T-helper 17 cell (primary cell): ENCODE data around the gene PDLIM5. TPM values are rescaled to one million over a fixed set of nuclear protein-coding genes. Genes with fewer than 3 reads are reported as not detected.
"Not testable (repeated sequence)": the region's sequence is repeated elsewhere in the genome, so short reads cannot be mapped to it uniquely, and the experiment has no call there.

ENCODE experiments used
- ATAC-seq: fragments of 150-1000 bp; cut with Tn5 transposase; 2 replicates; pipeline ENCODE4 v1.10.0; 2021; ENCODE audit warnings: mild to moderate bottlenecking, moderate library complexity
- DNase-seq, 3 donors: peaks; one replicate each; pipeline versions ENCODE4 v3.0.0 to v3.0.0-alpha.2; 2020 to 2021
- H3K9me3 ChIP-seq: one replicate; pipeline ENCODE4 v1.7.0; 2013; ENCODE audit warnings: low read length, mild to moderate bottlenecking; ENCODE audit not compliant: control insufficient read depth, poor library complexity, severe bottlenecking
- H3K27ac Mint-ChIP-seq: one replicate; pipeline ENCODE4 v1.8.0; 2022; ENCODE audit warnings: mild to moderate bottlenecking, moderate library complexity, mixed read lengths
- H3K27me3 Mint-ChIP-seq: one replicate; pipeline ENCODE4 v1.8.0; 2022; ENCODE audit warnings: mixed read lengths
- H3K36me3 Mint-ChIP-seq: one replicate; pipeline ENCODE4 v1.8.0; 2022; ENCODE audit warnings: low read depth, mixed read lengths
- H3K4me1 Mint-ChIP-seq: one replicate; pipeline ENCODE4 v1.8.0; 2022; ENCODE audit warnings: mild to moderate bottlenecking, mixed read lengths
- H3K4me3 Mint-ChIP-seq: one replicate; pipeline ENCODE4 v1.8.0; 2022; ENCODE audit warnings: mild to moderate bottlenecking, moderate library complexity, mixed read lengths
- total RNA-seq, 4 donors: library from RNA in 2 of 4; stranded (reverse) in 2 of 4; gene quantifications; one replicate each; pipeline ENCODE4 v1.2.3 and lab custom pipeline; 2022 to 2026

The PDLIM5 gene
- total RNA-seq, 2 donors from 2014 or later = 25.9 to 37.6 TPM

- Mint-ChIP-seq H3K4me1 (peaks cover 26% of the 10 kb centered on the region), H3K4me3 (no peak overlapping the region), H3K27ac (no peak overlapping the region), H3K36me3 (no peaks in the 10 kb centered on the region), H3K27me3 (no peaks in the 10 kb centered on the region)
- no peaks in the 10 kb centered on the region for H3K9me3 ChIP-seq
- ATAC-seq (no peak), DNase-seq (no peak)
Observed at GRCh38 chr4:94458682-94459081, 6.9 kb downstream of the PDLIM5 start.

GRCh38 chr4:94459462-94460161, 7.9 kb downstream of the PDLIM5 start:
- H3K4me3 Mint-ChIP-seq = peak overlapping the region; percentile 19
- H3K27me3 Mint-ChIP-seq = no peaks in the 10 kb centered on the region
- H3K4me1 Mint-ChIP-seq = peaks cover 28% of the 10 kb centered on the region
- H3K36me3 Mint-ChIP-seq = no peaks in the 10 kb centered on the region
- ATAC-seq (no peak), DNase-seq (no peak)
- no peak overlapping the region for H3K27ac Mint-ChIP-seq
- no peaks in the 10 kb centered on the region for H3K9me3 ChIP-seq

- Mint-ChIP-seq H3K36me3 (peaks cover 2% of the 10 kb centered on the region), H3K27ac (no peak overlapping the region), H3K27me3 (no peaks in the 10 kb centered on the region), H3K4me1 (peaks cover 26% of the 10 kb centered on the region), H3K4me3 (no peak overlapping the region)
- DNase-seq (no peak), ATAC-seq (no peak)
- H3K9me3 ChIP-seq = no peaks in the 10 kb centered on the region
Observed at GRCh38 chr4:94461506-94461905, 9.8 kb downstream of the PDLIM5 start.

- no peak overlapping the region for H3K27ac Mint-ChIP-seq
- DNase-seq (no peak), ATAC-seq (no peak)
- H3K36me3 Mint-ChIP-seq = peaks cover 2% of the 10 kb centered on the region
- H3K9me3 ChIP-seq = no peaks in the 10 kb centered on the region
- no peaks in the 10 kb centered on the region for H3K27me3 Mint-ChIP-seq
- peaks cover 26% of the 10 kb centered on the region for H3K4me1 Mint-ChIP-seq
- H3K4me3 Mint-ChIP-seq = no peak overlapping the region
Observed at GRCh38 chr4:94462572-94462971, 10.8 kb downstream of the PDLIM5 start.

GRCh38 chr4:94463771-94464170, 12.0 kb downstream of the PDLIM5 start:
- Mint-ChIP-seq H3K27me3 (no peaks in the 10 kb centered on the region), H3K4me3 (no peak overlapping the region), H3K4me1 (peaks cover 22% of the 10 kb centered on the region), H3K36me3 (peaks cover 2% of the 10 kb centered on the region), H3K27ac (peak overlapping the region; percentile 14)
- no peaks in the 10 kb centered on the region for H3K9me3 ChIP-seq
- no peak for ATAC-seq
- no peak for DNase-seq

GRCh38 chr4:94466371-94466770, 14.6 kb downstream of the PDLIM5 start:
- H3K4me1 Mint-ChIP-seq = peaks cover 19% of the 10 kb centered on the region
- no peaks in the 10 kb centered on the region for H3K9me3 ChIP-seq
- ATAC-seq = no peak
- H3K27ac Mint-ChIP-seq = no peak overlapping the region
- peaks cover 6% of the 10 kb centered on the region for H3K36me3 Mint-ChIP-seq
- H3K27me3 Mint-ChIP-seq = no peaks in the 10 kb centered on the region
- no peak overlapping the region for H3K4me3 Mint-ChIP-seq
- no peak for DNase-seq

- no peak for DNase-seq
- H3K27me3 Mint-ChIP-seq = no peaks in the 10 kb centered on the region
- H3K27ac Mint-ChIP-seq = no peak overlapping the region
- no peak overlapping the region for H3K4me3 Mint-ChIP-seq
- peaks cover 6% of the 10 kb centered on the region for H3K36me3 Mint-ChIP-seq
- H3K4me1 Mint-ChIP-seq = peaks cover 19% of the 10 kb centered on the region
- ATAC-seq = no peak
- H3K9me3 ChIP-seq = no peaks in the 10 kb centered on the region
Observed at GRCh38 chr4:94466923-94467322, 15.2 kb downstream of the PDLIM5 start.

- Mint-ChIP-seq H3K36me3 (peaks cover 6% of the 10 kb centered on the region), H3K27me3 (no peaks in the 10 kb centered on the region), H3K4me3 (no peak overlapping the region), H3K4me1 (peaks cover 15% of the 10 kb centered on the region), H3K27ac (no peak overlapping the region)
- DNase-seq = no peak
- H3K9me3 ChIP-seq = no peaks in the 10 kb centered on the region
- ATAC-seq = no peak
Observed at GRCh38 chr4:94468093-94468769, 16.5 kb downstream of the PDLIM5 start.

GRCh38 chr4:94469221-94469784, 17.6 kb downstream of the PDLIM5 start:
- Mint-ChIP-seq H3K4me3 (peak overlapping the region; percentile 3), H3K36me3 (peaks cover 6% of the 10 kb centered on the region), H3K27ac (no peak overlapping the region), H3K27me3 (no peaks in the 10 kb centered on the region), H3K4me1 (peaks cover 6% of the 10 kb centered on the region)
- no peak for ATAC-seq
- no peaks in the 10 kb centered on the region for H3K9me3 ChIP-seq
- DNase-seq = no peak

- Mint-ChIP-seq H3K27ac (no peak overlapping the region), H3K27me3 (no peaks in the 10 kb centered on the region), H3K4me3 (no peak overlapping the region), H3K36me3 (peaks cover 6% of the 10 kb centered on the region), H3K4me1 (peaks cover 6% of the 10 kb centered on the region)
- DNase-seq (no peak), ATAC-seq (no peak)
- no peaks in the 10 kb centered on the region for H3K9me3 ChIP-seq
Observed at GRCh38 chr4:94470132-94470531, 18.4 kb downstream of the PDLIM5 start.

GRCh38 chr4:94470782-94471181, 19.0 kb downstream of the PDLIM5 start:
- H3K9me3 ChIP-seq, H3K27me3 Mint-ChIP-seq, H3K4me1 Mint-ChIP-seq, ATAC-seq, H3K36me3 Mint-ChIP-seq, DNase-seq, H3K27ac Mint-ChIP-seq, H3K4me3 Mint-ChIP-seq: not testable (repeated sequence)

GRCh38 chr4:94472056-94472826, 20.5 kb downstream of the PDLIM5 start:
- Mint-ChIP-seq H3K27me3 (no peaks in the 10 kb centered on the region), H3K27ac (no peak overlapping the region), H3K4me3 (no peak overlapping the region), H3K36me3 (peaks cover 4% of the 10 kb centered on the region), H3K4me1 (peaks cover 6% of the 10 kb centered on the region)
- H3K9me3 ChIP-seq = no peaks in the 10 kb centered on the region
- DNase-seq = no peak
- no peak for ATAC-seq

GRCh38 chr4:94475050-94475449, 23.3 kb downstream of the PDLIM5 start:
- Mint-ChIP-seq H3K4me3 (no peak overlapping the region), H3K36me3 (no peaks in the 10 kb centered on the region), H3K27ac (no peak overlapping the region), H3K27me3 (no peaks in the 10 kb centered on the region), H3K4me1 (peaks cover 5% of the 10 kb centered on the region)
- DNase-seq (no peak), ATAC-seq (no peak)
- H3K9me3 ChIP-seq = no peaks in the 10 kb centered on the region
